Naive B cell (primary cell): Measurements from ENCODE around the gene BMP4. TPM values are rescaled to one million over a fixed set of nuclear protein-coding genes. Genes with fewer than 3 reads are reported as not detected.

Experiments used
- ATAC-seq, 2 donors: fragments of 150-1000 bp; cut with Tn5 transposase; 2 replicates each; pipeline ENCODE4 v1.10.0; 2021; ENCODE audit warnings: low read depth in 2 of 2, mild to moderate bottlenecking in 2 of 2, moderate library complexity in 2 of 2
- DNase-seq: peaks from one replicate; pipeline ENCODE4 v3.0.0; 2022
- H3K27ac Mint-ChIP-seq, 6 donors: one replicate each; pipeline ENCODE4 v1.8.0; 2020 to 2022; ENCODE audit warnings: mild to moderate bottlenecking in 6 of 6, mixed read lengths in 6 of 6, moderate library complexity in 5 of 6, inconsistent platforms in 2 of 6
- H3K27me3 Mint-ChIP-seq, 3 donors: one replicate each; pipeline ENCODE4 v1.8.0; 2021 to 2022; ENCODE audit warnings: mixed read lengths in 3 of 3, mild to moderate bottlenecking in 1 of 3
- H3K36me3 Mint-ChIP-seq, 2 donors: one replicate each; pipeline ENCODE4 v1.8.0; 2020 to 2022; ENCODE audit warnings: mixed read lengths in 2 of 2, inconsistent platforms in 1 of 2, mild to moderate bottlenecking in 1 of 2
- H3K4me1 Mint-ChIP-seq, 3 donors: one replicate each; pipeline ENCODE4 v1.8.0; 2020 to 2022; ENCODE audit warnings: mixed read lengths in 3 of 3, inconsistent platforms in 1 of 3, mild to moderate bottlenecking in 1 of 3, moderate library complexity in 1 of 3
- H3K4me3 Mint-ChIP-seq, 8 donors: one replicate each; pipeline ENCODE4 v1.8.0; 2020 to 2022; ENCODE audit warnings: mild to moderate bottlenecking in 8 of 8, mixed read lengths in 8 of 8, moderate library complexity in 8 of 8, inconsistent platforms in 2 of 8
- H3K9me3 Mint-ChIP-seq, 7 donors: one replicate each; pipeline ENCODE4 v1.8.0; 2020 to 2022; ENCODE audit warnings: mixed read lengths in 7 of 7, mild to moderate bottlenecking in 5 of 7, inconsistent platforms in 2 of 7, moderate library complexity in 1 of 7
- polyA plus RNA-seq, 6 donors: library from polyadenylated mRNA; unstranded; fragments of 300-500 nt; fragmentation: Illumina TruSeq; gene quantifications; one replicate each; pipeline ENCODE4 v1.2.3, GENCODE V29; 2021; ENCODE audit warnings: low read depth in 6 of 6

Gene BMP4
- polyA plus RNA-seq, 6 donors from 2014 or later, result not detected

DNA sequence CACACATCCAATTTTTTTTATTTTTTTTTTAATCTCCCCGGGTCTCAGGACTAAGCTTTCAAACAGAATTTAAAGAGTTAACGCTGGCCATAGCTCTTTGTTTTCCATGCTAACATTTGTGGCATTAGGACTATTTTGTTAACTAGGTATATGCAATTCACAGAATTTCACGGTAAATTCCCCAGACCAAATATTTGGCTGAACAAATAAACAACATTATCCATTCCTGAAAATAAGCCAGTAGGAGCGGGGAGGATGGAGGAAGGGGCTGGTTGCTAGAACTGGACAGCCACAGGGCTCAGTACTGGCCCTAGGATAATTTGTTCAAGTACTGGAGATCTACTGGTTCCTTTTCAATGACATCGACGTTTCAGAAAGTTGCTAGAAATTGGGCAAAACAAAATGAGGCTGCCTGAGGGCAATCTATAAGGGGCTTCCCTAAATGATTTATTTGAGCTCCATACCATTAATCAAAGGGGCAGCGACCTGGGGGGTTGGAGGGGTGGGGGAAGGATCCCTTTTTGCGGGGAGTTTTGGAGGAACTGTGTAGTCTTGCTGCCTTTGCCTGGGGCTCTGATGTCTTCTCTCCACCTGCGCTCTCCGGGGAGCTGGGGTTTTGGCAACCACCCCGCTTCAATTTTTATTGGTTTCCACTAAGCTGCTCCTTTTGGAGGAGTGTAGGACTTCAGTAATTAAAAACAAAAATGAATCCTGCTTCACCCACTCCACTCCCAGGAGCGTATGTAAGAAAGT is 9.0 kb downstream of the BMP4 start:
- Mint-ChIP-seq H3K27me3 (peaks cover 66 to 87% (median 76%) of the 10 kb centered on the region in 3 donors), H3K36me3 (no peaks in the 10 kb centered on the region), H3K4me1 (peaks cover 0 to 7% (median 0%) of the 10 kb centered on the region in 3 donors), H3K9me3 (peaks cover 0 to 9% (median 0%) of the 10 kb centered on the region in 7 donors), H3K27ac (no peak overlapping the region), H3K4me3 (no peak overlapping the region)
- DNase-seq (no peak), ATAC-seq (no peak)

DNA sequence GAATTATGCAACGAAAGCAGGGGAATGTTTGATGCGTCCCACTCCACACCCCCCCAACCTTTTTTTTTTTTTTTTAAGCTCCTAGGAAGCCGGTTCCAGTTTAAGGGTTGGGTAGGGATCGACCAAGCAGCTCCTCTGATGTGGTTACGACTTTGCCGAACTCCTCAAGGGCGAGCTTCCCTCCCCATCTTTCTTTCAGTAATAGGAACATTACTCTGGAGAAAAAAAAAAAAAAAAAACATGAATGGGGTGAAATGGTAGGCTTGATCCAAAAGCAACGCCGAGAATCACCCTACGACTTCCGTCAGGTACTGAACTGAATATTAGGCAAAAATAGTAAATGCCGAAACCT is 9.6 kb downstream of the BMP4 start:
- H3K9me3 Mint-ChIP-seq, result peaks cover 0 to 9% (median 0%) of the 10 kb centered on the region in 7 donors
- H3K4me3 Mint-ChIP-seq, result no peak overlapping the region
- H3K27me3 Mint-ChIP-seq, result peaks cover 62 to 85% (median 75%) of the 10 kb centered on the region in 3 donors
- DNase-seq (no peak), ATAC-seq (no peak)
- no peak overlapping the region for H3K27ac Mint-ChIP-seq
- peaks cover 0 to 4% (median 0%) of the 10 kb centered on the region in 3 donors for H3K4me1 Mint-ChIP-seq
- H3K36me3 Mint-ChIP-seq, result no peaks in the 10 kb centered on the region

DNA sequence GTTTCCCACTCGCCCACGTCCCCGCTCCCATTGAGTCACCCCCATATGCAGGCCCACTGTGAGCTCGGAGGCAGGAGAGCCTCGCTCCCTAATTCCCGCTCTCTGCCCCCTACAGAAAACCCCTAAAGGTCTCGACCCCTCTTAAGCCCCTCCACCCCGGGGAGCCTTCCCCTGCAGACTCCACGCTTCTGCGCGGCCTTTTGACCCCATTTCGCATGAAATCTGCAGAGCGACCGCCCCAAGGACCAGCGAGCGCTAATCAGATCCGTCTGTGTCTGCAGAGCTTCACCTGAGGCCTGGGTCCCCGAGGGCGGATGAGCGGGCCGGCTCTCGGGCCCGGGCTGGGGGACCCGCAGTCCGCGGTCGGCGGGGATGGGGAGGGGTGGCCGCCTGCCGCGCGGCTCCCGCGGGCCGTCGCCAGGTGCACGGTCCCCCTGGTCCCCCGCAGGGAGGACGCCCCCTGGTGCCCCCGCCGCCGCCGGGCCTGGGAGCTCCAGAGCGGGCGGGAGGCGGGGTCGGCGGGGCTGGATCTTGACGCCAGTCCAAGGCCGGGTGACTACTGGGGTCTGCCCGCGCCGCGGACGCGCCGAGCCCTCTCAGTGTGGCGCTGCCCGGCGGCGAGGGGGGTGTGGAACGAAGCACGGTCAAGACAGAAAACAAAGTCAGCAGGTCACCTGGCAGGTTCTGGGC is 10.1 kb downstream of the BMP4 start:
- DNase-seq, result no peak
- Mint-ChIP-seq H3K9me3 (peaks cover 0 to 9% (median 0%) of the 10 kb centered on the region in 7 donors), H3K27me3 (peaks cover 59 to 80% (median 70%) of the 10 kb centered on the region in 3 donors), H3K36me3 (no peaks in the 10 kb centered on the region), H3K4me3 (no peak overlapping the region), H3K4me1 (peaks cover 0 to 4% (median 0%) of the 10 kb centered on the region in 3 donors), H3K27ac (no peak overlapping the region)
- no peak for ATAC-seq

DNA sequence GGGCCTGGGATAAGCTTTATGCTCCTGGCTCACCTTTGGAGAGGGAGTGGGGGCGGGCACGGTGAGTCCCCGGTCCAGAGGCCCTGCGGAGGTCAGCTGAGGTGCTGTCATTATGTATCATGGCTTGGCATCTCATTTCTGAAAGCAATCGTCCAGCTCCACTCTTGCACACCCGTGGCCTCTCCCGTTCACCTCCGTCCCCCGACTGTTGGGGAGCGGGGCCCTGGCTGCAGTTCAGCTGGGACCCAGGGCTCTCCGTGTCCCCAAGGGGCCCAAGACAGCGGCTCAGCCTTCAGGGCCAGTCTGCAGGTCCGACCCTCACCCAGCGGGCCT is 10.6 kb downstream of the BMP4 start:
- peaks cover 0 to 9% (median 0%) of the 10 kb centered on the region in 7 donors for H3K9me3 Mint-ChIP-seq
- H3K4me1 Mint-ChIP-seq, result peaks cover 0 to 4% (median 0%) of the 10 kb centered on the region in 3 donors
- H3K36me3 Mint-ChIP-seq, result no peaks in the 10 kb centered on the region
- ATAC-seq, result no peak
- H3K27me3 Mint-ChIP-seq, result peaks cover 54 to 75% (median 65%) of the 10 kb centered on the region in 3 donors
- no peak overlapping the region for H3K4me3 Mint-ChIP-seq
- DNase-seq, result no peak
- H3K27ac Mint-ChIP-seq, result no peak overlapping the region

DNA sequence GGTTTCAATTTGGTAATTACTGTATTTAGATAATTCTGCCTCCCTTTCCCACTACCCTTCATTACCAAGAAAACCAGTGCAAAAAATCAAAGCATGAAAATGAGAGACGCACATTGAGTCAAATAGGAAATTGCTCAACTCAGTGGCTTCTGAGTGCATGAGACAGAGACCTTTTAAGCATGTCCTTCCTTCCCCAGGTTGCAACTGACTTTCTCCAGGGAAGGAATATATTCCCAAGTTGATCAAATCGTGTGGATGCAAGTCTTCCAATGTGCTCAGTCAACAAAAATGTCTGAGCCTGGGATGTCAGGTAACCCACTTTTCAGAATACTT is 12.9 kb downstream of the BMP4 start:
- H3K27me3 Mint-ChIP-seq, result peaks cover 43 to 61% (median 47%) of the 10 kb centered on the region in 3 donors

DNA sequence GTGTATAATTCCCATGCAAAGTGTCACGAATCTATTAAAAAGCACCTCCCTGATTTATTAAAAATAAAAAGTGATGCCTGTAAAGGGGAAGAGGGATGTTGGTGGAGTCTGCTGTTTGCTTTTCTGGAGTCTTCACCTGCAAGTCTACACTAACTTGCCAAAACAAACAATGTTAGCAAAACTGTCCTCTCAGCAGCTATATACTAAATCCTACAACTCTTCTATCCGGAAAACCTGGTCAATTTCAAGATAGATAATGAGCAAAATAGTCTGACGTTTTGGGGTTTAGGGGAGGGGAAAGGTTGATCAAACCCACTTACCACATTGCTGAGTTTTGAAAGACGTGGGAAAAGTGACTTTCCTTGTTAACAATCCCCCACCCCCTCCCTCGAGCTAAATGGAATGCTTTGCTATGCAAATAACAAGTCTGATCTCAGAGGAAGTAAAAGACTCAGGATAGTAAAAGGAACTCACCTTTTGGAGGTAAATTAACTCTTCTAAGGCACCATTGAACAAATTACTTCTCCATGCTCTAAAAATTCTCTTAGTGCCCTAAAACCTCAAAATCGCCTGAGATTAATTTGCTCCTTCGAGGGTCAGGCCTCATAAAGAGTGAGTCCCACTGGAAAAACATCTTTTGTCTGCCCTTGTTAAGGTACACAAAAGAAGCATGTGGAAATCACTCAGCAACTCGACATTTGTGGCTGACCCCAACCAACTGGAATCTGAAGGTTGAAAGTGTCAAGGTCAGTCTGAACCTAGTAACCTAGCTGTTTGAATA is 13.5 kb downstream of the BMP4 start:
- no peaks in the 10 kb centered on the region for H3K36me3 Mint-ChIP-seq
- peaks cover 0 to 4% (median 0%) of the 10 kb centered on the region in 3 donors for H3K4me1 Mint-ChIP-seq
- no peak for DNase-seq
- no peak overlapping the region for H3K4me3 Mint-ChIP-seq
- H3K27ac Mint-ChIP-seq, result no peak overlapping the region
- peaks cover 37 to 60% (median 47%) of the 10 kb centered on the region in 3 donors for H3K27me3 Mint-ChIP-seq
- peaks cover 0 to 3% (median 0%) of the 10 kb centered on the region in 7 donors for H3K9me3 Mint-ChIP-seq
- ATAC-seq, result no peak

More for the DNA sequence above, 12.9 kb downstream of the BMP4 start:
- DNase-seq (no peak), ATAC-seq (no peak)
- H3K4me1 Mint-ChIP-seq, result peaks cover 0 to 4% (median 0%) of the 10 kb centered on the region in 3 donors
- no peak overlapping the region for H3K4me3 Mint-ChIP-seq
- H3K9me3 Mint-ChIP-seq, result peaks cover 0 to 3% (median 0%) of the 10 kb centered on the region in 7 donors
- H3K27ac Mint-ChIP-seq, result no peak overlapping the region
- H3K36me3 Mint-ChIP-seq, result no peaks in the 10 kb centered on the region

DNA sequence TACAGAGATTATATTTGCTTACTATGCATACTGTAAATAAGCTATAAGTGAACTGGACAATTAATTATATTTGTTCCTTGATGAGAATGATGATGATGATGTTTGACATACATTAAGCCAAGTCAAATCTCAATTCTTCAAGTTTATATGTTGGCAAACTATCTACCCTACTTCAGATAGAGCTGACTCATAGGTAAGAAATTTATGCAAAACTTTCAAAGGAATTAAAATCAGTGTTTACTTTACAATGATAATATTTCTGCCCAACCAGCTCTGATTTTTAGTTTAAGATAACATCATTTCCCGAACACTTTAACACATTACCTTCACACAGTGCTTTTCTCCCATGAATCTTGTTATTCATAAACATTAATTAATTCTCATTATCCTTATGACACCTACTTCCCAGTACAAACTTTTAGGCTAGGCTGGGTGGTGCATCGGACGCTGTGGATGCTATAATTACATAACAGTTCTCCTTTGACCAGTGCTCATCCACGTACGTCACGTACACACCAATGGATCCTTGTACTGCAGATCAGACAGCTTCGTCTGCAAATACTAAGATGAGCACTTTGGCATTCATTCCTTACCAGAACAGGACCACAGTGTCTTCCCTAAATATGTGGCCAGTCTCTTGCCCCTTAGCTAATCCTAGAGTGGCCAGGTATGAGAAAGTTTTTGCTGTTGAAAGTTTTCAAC is 18.3 kb downstream of the BMP4 start:
- H3K27me3 Mint-ChIP-seq, result peaks cover 8 to 20% (median 17%) of the 10 kb centered on the region in 3 donors
- DNase-seq (no peak), ATAC-seq (no peak)
- peaks cover 0 to 2% (median 0%) of the 10 kb centered on the region in 7 donors for H3K9me3 Mint-ChIP-seq
- no peaks in the 10 kb centered on the region for H3K4me1 Mint-ChIP-seq
- no peak overlapping the region for H3K27ac Mint-ChIP-seq
- H3K4me3 Mint-ChIP-seq, result no peak overlapping the region
- no peaks in the 10 kb centered on the region for H3K36me3 Mint-ChIP-seq

DNA sequence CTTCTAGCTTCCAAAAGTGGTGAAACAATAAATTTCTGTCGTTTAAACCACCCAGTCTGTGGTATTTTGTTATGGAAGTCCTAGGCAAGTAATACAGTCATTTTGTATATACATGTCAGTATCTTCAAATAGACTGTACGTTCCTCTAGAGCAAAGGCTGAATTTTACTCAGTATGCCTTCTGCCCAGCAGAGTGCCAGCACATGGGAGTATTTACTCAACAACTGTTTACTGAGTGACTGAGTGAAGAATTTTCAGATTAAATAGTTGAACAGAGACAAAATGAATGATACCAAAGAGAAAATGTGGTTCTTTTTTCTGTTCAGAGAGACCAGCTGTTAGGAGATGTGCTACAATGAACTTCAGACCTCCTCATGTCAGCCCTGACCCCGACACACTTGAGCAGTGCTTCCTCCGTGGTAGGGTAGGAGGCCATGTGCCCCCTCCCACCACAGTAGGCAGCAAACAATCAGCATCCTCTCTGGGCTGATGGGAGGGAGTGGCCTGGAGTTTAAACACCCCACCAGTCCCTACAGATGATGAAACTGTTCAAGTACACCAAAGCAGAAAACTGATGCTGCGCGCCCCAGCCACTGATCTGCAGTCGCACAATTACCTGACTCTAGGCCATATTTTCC is 21.7 kb downstream of the BMP4 start:
- Mint-ChIP-seq H3K27me3 (peaks cover 6 to 9% (median 8%) of the 10 kb centered on the region in 3 donors), H3K4me1 (no peaks in the 10 kb centered on the region)

DNA sequence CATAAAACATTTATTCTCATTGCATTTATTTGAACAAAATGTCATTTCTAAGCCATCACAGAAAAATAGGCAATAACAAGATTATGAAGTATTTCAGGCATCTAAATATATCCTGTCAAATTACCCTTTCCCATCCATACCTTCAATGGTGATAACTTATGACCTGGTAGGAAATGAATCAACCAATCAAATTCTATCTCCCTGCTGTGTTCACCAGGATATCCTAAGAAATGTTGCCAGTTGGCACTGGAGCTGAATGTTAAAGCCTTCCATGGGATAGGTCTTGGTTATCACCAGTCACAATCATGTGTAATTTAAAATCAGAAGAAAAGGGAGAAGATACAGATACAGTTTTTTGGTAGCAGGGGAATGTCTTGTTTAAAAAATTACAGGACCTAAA is 23.7 kb downstream of the BMP4 start:
- no peak for DNase-seq
- Mint-ChIP-seq H3K4me3 (no peak overlapping the region), H3K36me3 (no peaks in the 10 kb centered on the region), H3K27ac (no peak overlapping the region), H3K9me3 (peaks cover 0 to 2% (median 0%) of the 10 kb centered on the region in 7 donors), H3K27me3 (peaks cover 0 to 5% (median 3%) of the 10 kb centered on the region in 3 donors), H3K4me1 (no peaks in the 10 kb centered on the region)
- ATAC-seq, result no peak

More for the DNA sequence above, 21.7 kb downstream of the BMP4 start:
- peaks cover 0 to 2% (median 0%) of the 10 kb centered on the region in 7 donors for H3K9me3 Mint-ChIP-seq
- H3K27ac Mint-ChIP-seq, result no peak overlapping the region
- no peak overlapping the region for H3K4me3 Mint-ChIP-seq
- DNase-seq (no peak), ATAC-seq (no peak)
- H3K36me3 Mint-ChIP-seq, result no peaks in the 10 kb centered on the region

DNA sequence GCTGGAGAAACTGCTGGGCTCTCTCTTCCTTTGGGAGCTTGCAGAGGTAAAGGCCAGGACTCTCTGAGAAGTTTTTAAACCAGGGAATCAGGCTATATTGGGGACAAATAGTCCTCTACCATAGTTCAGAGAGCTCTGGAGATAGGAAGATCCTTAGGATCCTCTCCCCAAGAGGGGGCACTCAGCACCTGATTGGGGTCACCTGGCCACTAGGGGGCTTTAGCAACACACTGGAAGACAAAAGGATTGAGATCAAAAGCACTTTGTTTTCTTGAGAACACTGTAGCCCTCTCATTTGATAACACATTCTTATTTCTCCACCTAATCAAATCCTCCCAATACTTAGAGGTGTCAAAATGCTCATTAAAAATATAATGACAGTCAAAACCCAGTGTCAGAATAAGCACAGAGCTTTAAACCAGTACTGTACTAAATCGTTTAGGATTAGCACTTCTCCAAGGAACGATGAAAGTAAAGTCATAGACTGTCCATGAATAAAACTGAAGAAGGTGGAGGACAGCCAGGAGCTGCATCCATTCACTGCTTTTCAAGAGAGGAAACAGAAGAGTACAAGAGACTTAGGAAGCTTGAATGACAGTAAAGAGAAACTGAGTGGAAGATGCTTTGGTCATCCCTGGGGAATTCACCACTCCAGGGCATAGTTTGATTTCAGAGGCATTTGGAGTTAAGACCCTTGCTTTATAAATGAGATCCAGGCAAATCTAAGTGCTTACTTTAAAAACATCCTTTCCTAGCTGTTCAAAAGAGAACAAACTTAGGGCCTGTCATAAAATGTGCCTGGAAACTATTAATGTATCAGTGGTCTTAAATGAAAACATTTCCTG is 26.5 kb downstream of the BMP4 start:
- no peak overlapping the region for H3K27ac Mint-ChIP-seq
- no peaks in the 10 kb centered on the region for H3K9me3 Mint-ChIP-seq
- H3K4me1 Mint-ChIP-seq, result no peaks in the 10 kb centered on the region
- peaks cover 6 to 27% (median 17%) of the 10 kb centered on the region in 3 donors for H3K27me3 Mint-ChIP-seq
- no peak for DNase-seq
- ATAC-seq, result no peak
- no peak overlapping the region for H3K4me3 Mint-ChIP-seq
- H3K36me3 Mint-ChIP-seq, result no peaks in the 10 kb centered on the region

DNA sequence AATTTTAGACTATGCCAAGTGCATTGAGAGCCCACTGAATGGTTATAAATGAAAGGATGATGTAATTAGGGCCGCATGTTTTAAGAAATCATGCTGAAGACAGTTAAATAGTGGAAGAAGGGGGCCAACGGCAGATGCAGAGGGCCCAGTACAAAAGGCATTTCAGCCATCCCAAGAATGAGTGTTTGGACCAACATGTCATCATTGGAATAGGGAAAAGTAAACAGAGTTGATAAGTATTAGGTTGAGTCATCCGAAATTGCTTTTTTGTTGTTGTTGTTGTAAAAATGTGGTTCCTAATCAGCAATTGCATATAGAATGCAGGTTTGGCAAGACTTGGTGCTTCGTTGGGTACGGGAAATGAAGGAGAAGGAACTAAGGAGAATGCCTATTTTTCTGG is 29.5 kb downstream of the BMP4 start:
- Mint-ChIP-seq H3K27me3 (peaks cover 16 to 48% (median 17%) of the 10 kb centered on the region in 3 donors), H3K27ac (no peak overlapping the region), H3K4me1 (no peaks in the 10 kb centered on the region)

DNA sequence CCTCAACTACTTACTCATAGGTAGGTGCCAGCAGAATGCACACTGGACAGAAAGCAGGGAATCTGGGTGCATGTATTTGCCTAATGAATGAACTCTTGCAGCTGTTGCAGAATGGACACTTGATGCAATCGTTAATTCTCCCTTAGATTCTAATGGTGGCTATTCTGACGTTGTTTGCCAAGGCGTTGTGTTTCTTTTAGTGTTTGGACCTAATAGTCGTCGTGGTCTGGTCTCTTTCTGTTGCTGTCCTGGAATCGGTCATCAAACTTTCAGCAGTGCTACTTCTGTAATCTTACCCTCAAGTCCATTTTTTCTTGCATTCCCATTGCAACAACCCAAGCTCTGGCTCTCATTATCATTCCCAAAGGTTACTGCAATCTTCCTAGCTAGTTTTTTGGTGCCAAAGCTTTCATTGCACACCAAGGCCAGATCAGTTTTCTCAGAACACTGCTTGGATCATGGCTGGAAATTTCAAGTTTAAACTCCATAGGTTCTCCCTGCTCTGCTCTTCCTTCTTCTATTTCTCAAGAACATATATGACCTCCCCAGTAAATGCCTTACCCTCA is 31.3 kb downstream of the BMP4 start:
- no peak for DNase-seq
- no peak for ATAC-seq
- Mint-ChIP-seq H3K36me3 (no peaks in the 10 kb centered on the region), H3K4me3 (no peak overlapping the region), H3K27me3 (peaks cover 17 to 49% (median 20%) of the 10 kb centered on the region in 3 donors), H3K9me3 (peaks cover 0 to 4% (median 0%) of the 10 kb centered on the region in 7 donors), H3K4me1 (no peaks in the 10 kb centered on the region), H3K27ac (no peak overlapping the region)

More for the DNA sequence above, 29.5 kb downstream of the BMP4 start:
- Mint-ChIP-seq H3K36me3 (no peaks in the 10 kb centered on the region), H3K4me3 (no peak overlapping the region), H3K9me3 (peaks cover 0 to 4% (median 0%) of the 10 kb centered on the region in 7 donors)
- DNase-seq (no peak), ATAC-seq (no peak)
